ENCODE measurements around the gene NAV2.
"Not testable (repeated sequence)": the region's sequence is repeated elsewhere in the genome, so short reads cannot be mapped to it uniquely, and the experiment has no call there.

The NAV2 gene

GRCh38 chr11:19938866-19939265 is 226.2 kb downstream of the NAV2 start:
- in situ Hi-C loops (cut with MboI; ENCODE audit: low sequenced_read_pairs): no loop called here

DNA sequence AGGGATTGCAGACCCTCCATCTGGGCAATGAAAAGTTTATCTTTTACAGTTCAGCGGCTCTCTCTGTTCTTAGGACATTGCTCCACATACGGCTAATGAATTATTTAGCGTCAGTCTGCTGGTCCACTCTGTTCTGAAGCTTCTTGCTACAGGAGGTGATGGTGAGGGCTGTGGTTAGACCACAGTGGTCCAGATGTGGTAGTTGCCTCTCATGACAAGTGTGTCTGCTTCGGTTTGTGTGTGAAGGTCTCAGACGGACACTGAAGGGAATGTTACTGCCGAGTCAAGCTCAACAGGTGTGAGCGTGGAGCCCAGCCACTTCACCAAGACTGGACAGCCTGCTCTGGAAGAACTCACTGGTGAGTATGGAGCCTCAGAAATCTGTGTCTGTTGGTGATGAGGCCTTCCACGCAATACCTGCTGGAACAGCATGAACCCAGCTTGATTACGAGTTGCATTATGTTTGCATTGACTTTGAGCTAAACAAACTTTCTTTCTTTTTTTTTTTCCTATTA is 226.8 kb downstream of the NAV2 start:
- in situ Hi-C loops (cut with MboI; ENCODE audit: low sequenced_read_pairs): no loop called here

DNA sequence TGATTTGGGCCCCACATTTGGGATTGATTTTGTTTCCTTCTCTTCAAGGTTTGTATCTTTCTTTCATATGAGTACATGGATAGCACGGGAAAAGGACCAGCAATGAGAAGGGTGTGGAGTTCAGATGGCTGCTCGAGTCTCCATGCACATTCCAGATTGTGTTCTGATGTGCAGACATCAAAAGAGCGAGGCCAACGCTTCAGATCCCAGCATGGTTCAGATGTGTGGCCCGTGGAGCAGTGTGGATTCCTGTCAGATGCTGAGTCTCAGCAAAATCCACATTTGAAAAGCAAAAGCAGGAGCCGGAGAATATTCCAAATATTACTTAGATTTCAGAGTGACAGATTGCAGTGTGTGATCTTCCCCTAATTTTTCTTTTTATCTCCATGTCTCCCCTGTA is 228.2 kb downstream of the NAV2 start:
- in situ Hi-C loops (cut with MboI; ENCODE audit: low sequenced_read_pairs): no loop called here

- in situ Hi-C loops (cut with MboI; ENCODE audit: low sequenced_read_pairs): no loop called here
These were observed 234.0 kb downstream of the NAV2 start for GRCh38 chr11:19946681-19947080.

DNA sequence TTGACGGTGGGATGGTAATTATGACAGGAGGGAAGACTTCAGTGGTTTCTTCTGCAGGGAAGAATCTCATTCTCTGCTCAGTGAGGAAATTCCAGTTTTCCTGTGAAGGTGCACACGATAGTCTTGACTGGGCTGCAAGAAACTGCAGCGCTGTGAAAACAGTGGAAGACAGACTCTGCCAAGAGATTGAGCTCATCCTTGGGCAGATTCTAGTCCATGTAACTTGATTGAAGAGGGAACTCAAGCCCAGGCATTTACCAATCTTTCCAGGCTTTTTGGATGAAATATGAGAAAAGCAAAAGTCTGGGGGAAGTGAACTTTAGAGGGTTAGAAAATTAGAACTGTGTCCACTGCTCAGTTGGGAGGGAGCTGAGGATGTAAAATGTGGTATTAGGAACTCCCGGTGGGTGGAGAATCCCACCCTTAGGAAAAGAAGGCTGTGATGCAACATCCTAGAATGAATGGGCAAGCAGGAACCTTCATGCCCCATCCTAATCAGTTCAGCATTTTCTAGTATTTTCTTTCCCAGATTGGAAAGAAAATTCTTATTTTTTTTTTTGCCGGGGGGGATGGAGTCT is 235.0 kb downstream of the NAV2 start:
- in situ Hi-C loops (cut with MboI; ENCODE audit: low sequenced_read_pairs): no loop called here

- in situ Hi-C loops (cut with MboI; ENCODE audit: low sequenced_read_pairs): no loop called here
These were observed 237.0 kb downstream of the NAV2 start for GRCh38 chr11:19949606-19950005.

DNA sequence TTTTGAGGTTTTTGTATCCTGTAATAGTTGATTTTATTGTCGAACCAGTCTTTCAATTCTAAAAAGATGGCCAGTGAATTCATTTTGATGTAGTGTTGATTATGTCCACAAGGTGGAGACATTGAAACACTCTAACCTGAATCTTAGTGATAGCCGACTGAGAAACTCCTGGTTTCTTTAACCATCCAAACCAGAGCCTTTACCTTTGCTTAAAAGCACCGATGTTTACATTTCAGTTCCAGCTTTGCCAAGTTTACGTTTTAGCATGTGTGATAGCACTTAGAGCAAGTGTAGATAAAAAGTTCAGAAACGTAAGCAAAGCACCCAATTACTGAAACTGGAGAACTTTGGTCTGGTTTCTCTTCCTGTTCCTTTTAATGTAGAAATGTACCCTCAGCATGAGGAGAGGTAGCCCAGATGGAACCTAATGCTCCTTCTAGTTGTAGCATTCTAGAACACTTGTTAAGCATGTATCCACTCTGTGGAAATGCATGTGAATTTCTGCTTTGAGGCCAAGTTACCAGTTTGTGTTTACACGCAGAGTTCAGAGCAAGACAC is 239.0 kb downstream of the NAV2 start:
- in situ Hi-C loops (cut with MboI; ENCODE audit: low sequenced_read_pairs): no loop called here

GRCh38 chr11:19952116-19952605 is 239.5 kb downstream of the NAV2 start:
- in situ Hi-C loops (cut with MboI; ENCODE audit: low sequenced_read_pairs): no loop called here

- in situ Hi-C loops (cut with MboI; ENCODE audit: low sequenced_read_pairs): no loop called here
These were observed 240.3 kb downstream of the NAV2 start for GRCh38 chr11:19952911-19953310.

- in situ Hi-C loops (cut with MboI; ENCODE audit: low sequenced_read_pairs): no loop called here
These were observed 240.7 kb downstream of the NAV2 start for GRCh38 chr11:19953336-19953735.

- in situ Hi-C loops (cut with MboI; ENCODE audit: low sequenced_read_pairs): no loop called here
These were observed 241.3 kb downstream of the NAV2 start for GRCh38 chr11:19953909-19954308.

DNA sequence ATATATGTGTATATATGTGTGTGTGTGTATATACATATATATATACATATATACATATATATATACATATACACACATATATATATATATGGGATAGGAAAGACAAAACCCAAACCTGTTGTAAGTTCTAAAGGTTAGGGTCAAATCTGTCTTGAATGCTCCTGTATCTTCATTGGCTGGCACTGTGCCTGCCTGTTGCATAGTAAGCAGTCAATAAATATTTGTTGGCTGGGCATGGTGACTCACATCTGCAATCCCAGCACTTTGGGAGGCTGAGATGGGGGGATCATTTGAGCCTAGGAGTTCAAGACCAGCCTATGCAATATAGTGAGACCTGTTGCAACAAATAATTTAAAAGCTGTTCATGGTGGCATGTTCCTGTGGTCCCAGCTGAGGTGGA is 242.3 kb downstream of the NAV2 start:
- in situ Hi-C loops (cut with MboI; ENCODE audit: low sequenced_read_pairs): no loop called here

DNA sequence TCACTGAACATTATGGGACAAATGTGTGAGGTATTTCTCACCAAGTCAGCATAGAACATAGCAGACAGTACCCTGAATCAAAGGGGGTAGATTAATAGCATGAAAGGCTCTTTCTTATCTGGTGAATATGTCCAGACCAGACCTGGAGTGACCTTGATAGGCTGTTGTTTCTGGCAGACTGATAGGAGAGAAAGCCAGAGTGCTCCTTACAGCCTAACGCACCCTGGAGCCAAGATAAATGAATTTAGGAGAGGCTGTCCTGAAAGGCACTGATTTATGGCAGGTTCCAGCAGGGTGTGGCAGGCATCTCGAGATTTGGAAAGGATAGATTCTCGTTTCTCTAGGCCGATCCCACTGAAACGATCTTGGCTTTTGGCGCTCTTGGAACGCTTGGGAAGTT is 243.0 kb downstream of the NAV2 start:
- in situ Hi-C loops (cut with MboI; ENCODE audit: low sequenced_read_pairs): no loop called here

GRCh38 chr11:19956228-19956627 is 243.6 kb downstream of the NAV2 start:
- in situ Hi-C loops (cut with MboI; ENCODE audit: low sequenced_read_pairs): no loop called here

- in situ Hi-C loops (cut with MboI; ENCODE audit: low sequenced_read_pairs): no loop called here
These were observed 244.8 kb downstream of the NAV2 start for GRCh38 chr11:19957294-19957943.

DNA sequence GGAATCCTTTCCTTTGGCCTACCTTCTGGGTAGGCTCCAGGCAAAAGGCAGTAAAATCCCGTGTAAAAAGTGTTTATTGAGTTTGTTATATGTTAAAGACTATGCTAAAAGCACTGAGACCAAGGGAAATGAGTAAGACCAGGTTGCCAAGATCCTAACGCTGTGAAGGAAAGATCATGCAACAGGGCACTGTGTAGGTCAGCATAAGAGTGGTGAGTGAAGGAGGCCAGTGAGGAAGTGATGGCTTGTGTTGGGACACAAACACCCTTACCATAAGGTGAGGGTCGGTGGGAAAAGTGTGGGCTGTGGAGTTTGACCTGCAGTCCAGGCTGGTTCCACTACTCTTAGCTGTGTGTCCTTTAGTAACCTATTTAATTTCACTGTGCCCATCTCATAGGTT is 245.6 kb downstream of the NAV2 start:
- in situ Hi-C loops (cut with MboI; ENCODE audit: low sequenced_read_pairs): no loop called here

DNA sequence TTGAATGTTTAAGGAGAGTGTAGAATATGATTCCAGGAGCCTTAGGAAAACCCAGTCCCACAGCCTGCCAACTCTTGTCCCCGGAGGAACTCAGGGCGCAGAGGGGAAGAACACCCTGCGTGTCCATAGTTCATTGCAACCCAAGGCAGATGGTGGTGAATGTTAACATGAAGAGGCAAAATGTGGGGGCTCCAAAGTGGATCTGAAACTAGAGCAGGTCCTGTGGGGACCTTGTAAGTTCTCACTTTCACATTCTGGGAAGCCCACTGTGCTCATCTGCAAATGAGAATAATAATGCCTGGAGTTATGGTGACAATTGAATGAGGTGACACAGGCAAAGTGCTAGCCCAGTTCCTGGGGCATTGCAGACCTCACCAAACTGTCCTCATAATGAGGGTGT is 246.6 kb downstream of the NAV2 start:
- in situ Hi-C loops (cut with MboI; ENCODE audit: low sequenced_read_pairs): no loop called here

- in situ Hi-C loops (cut with MboI; ENCODE audit: low sequenced_read_pairs): no loop called here
These were observed 247.0 kb downstream of the NAV2 start for GRCh38 chr11:19959648-19960059.

- in situ Hi-C loops (cut with MboI; ENCODE audit: low sequenced_read_pairs): not testable (repeated sequence)
These were observed 247.8 kb downstream of the NAV2 start for GRCh38 chr11:19960410-19960809.

GRCh38 chr11:19961225-19961624 is 248.6 kb downstream of the NAV2 start:
- in situ Hi-C loops (cut with MboI; ENCODE audit: low sequenced_read_pairs): no loop called here

GRCh38 chr11:19962053-19962800 is 249.6 kb downstream of the NAV2 start:
- in situ Hi-C loops (cut with MboI; ENCODE audit: low sequenced_read_pairs): no loop called here

DNA sequence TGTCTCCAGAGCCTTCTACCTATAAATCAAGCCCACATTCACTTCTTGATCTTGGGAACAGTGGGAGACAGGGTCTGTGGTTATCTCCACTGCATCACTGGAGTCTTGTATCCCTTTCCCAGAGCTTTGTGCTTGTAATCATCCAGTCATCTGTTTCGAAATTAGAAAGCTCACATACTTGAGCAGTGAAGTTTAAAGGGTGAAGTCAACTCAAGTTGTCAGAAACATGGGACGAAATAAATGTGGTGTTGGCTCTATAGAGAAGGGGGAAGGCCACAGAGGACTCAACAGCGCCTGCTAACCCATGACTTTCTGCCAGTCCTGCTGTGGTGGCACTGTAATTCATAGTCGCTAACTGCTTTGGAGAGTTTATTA is 250.2 kb downstream of the NAV2 start:
- in situ Hi-C loops (cut with MboI; ENCODE audit: low sequenced_read_pairs): no loop called here
